DND-41 (cell line): Measurements from ENCODE around the gene PHF19.

Experiments
- ATAC-seq: fragments of 200-7000 bp; cut with Tn5 transposase; 3 replicates; pipeline ENCODE4 v1.9.1; 2021; ENCODE audit warnings: low read depth; ENCODE audit not compliant: insufficient read depth
- DNase-seq: peaks from one replicate; pipeline ENCODE4 v3.0.0-alpha.2; 2020
- H2AFZ ChIP-seq: 2 replicates; pipeline ENCODE4 v1.6.0; 2012; ENCODE audit warnings: low read depth, low read length
- H3K27ac ChIP-seq: 2 replicates; pipeline ENCODE4 v1.5.1; 2012; ENCODE audit warnings: low read length, inconsistent platforms
- H3K27me3 ChIP-seq: fragments of 200-600 bp; sonication (generic); 2 replicates; pipeline ENCODE4 v1.6.0; 2012; ENCODE audit warnings: low read length, mild to moderate bottlenecking, inconsistent platforms; ENCODE audit not compliant: insufficient read depth, poor library complexity
- H3K36me3 ChIP-seq: 2 replicates; pipeline ENCODE4 v1.5.1; 2012; ENCODE audit warnings: low read length, inconsistent platforms; ENCODE audit not compliant: insufficient read depth
- H3K4me1 ChIP-seq: 2 replicates; pipeline ENCODE4 v1.5.1; 2012; ENCODE audit warnings: mild to moderate bottlenecking, low read length; ENCODE audit not compliant: insufficient read depth
- H3K4me2 ChIP-seq: 2 replicates; pipeline ENCODE4 v1.6.0; 2012; ENCODE audit warnings: mild to moderate bottlenecking, moderate library complexity, low read length, inconsistent platforms; ENCODE audit not compliant: insufficient read depth
- H3K4me3 ChIP-seq, 2 experiments: fragments of 200-600 bp in 1 of 2; shearing (Covaris generic) in 1 of 2; 2 replicates each; pipeline ENCODE4 v1.5.1; 2012 to 2016; ENCODE audit warnings: inconsistent platforms in 2 of 2, low read length in 2 of 2, mild to moderate bottlenecking in 2 of 2, low read depth in 1 of 2, moderate library complexity in 1 of 2
- H3K79me2 ChIP-seq: 2 replicates; pipeline ENCODE4 v1.6.0; 2012; ENCODE audit warnings: low read length, inconsistent platforms; ENCODE audit not compliant: insufficient read depth
- H3K9ac ChIP-seq: 2 replicates; pipeline ENCODE4 v1.6.0; 2012; ENCODE audit warnings: low read depth, mild to moderate bottlenecking, inconsistent platforms, low read length, moderate library complexity
- H3K9me3 ChIP-seq: 2 replicates; pipeline ENCODE4 v1.5.1; 2012; ENCODE audit warnings: low read length, moderate library complexity, mild to moderate bottlenecking, inconsistent platforms; ENCODE audit not compliant: insufficient read depth, severe bottlenecking
- H4K20me1 ChIP-seq: 2 replicates; pipeline ENCODE4 v1.6.0; 2012; ENCODE audit warnings: low read length; ENCODE audit not compliant: insufficient read depth
- EZH2 ChIP-seq: IDR thresholded peaks from 3 replicates; pipeline ENCODE4 v1.6.1; 2012; ENCODE audit warnings: borderline replicate concordance, low read depth, mild to moderate bottlenecking, moderate library complexity, low read length, inconsistent platforms; ENCODE audit not compliant: severe bottlenecking
- TF ChIP-seq, protein P1 (sequence below): IDR thresholded peaks from 2 replicates; pipeline ENCODE4 v1.5.1; 2012; ENCODE audit warnings: borderline replicate concordance, low read length, moderate library complexity, mild to moderate bottlenecking; ENCODE audit not compliant: poor library complexity, severe bottlenecking; ENCODE audit errors: extremely low read depth

PHF19 gene

GRCh38 chr9:120891884-120892747, 15.1 kb upstream of the PHF19 start:
- Histone ChIP-seq H3K27me3 (no peaks in the 10 kb centered on the region), H4K20me1 (no peaks in the 10 kb centered on the region), H3K79me2 (no peaks in the 10 kb centered on the region), H2AFZ (no peak overlapping the region), H3K9me3 (no peaks in the 10 kb centered on the region), H3K27ac (peak overlapping the region; percentile 77), H3K36me3 (no peaks in the 10 kb centered on the region), H3K4me1 (peaks cover 46% of the 10 kb centered on the region), H3K4me2 (no peak overlapping the region), H3K9ac (peak overlapping the region; percentile 22; the same call in 1 of the 2 replicates), H3K4me3 (no peak overlapping the region)
- ATAC-seq (0 out of 3 replicates have a peak, but pooled peaks have one; percentile 4), DNase-seq (peak; percentile 40)
- TF ChIP-seq, protein P1, sequence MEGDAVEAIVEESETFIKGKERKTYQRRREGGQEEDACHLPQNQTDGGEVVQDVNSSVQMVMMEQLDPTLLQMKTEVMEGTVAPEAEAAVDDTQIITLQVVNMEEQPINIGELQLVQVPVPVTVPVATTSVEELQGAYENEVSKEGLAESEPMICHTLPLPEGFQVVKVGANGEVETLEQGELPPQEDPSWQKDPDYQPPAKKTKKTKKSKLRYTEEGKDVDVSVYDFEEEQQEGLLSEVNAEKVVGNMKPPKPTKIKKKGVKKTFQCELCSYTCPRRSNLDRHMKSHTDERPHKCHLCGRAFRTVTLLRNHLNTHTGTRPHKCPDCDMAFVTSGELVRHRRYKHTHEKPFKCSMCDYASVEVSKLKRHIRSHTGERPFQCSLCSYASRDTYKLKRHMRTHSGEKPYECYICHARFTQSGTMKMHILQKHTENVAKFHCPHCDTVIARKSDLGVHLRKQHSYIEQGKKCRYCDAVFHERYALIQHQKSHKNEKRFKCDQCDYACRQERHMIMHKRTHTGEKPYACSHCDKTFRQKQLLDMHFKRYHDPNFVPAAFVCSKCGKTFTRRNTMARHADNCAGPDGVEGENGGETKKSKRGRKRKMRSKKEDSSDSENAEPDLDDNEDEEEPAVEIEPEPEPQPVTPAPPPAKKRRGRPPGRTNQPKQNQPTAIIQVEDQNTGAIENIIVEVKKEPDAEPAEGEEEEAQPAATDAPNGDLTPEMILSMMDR = no peak
- no peak for TF ChIP-seq EZH2

DNA sequence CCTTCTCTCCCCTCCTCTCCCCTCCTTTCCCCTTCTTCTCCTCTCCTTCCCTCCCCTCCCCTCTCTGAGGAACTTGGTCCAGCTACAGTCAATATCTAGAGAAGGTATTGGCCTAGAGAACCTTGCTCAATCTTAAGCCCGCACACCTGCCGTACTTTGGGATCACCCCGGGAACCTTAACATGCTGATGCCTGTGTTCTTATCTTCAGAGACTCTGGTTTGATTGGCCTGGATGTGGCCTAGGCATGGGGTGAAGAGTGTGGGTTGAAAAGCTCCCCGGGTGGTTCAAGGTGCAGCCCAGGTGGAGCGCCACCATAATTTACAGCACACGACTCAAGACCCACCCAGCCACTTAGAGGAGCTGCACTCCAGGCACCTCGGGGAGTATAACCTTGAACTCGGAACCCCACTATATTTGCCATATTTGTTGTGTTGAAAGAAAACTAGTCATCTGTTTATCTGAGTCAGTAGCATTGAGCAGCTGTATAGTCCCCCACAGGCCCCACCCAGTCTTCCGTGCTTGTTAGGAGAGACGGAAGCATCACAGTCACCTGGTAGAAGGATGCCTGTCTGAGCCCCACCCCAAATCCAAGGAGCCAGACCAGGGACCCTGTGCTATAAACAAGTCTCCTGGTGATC, 14.4 kb upstream of the PHF19 start:
- Histone ChIP-seq H2AFZ (no peak overlapping the region), H3K79me2 (no peaks in the 10 kb centered on the region), H3K4me1 (peaks cover 39% of the 10 kb centered on the region), H3K4me2 (no peak overlapping the region), H3K27me3 (no peaks in the 10 kb centered on the region), H3K36me3 (no peaks in the 10 kb centered on the region), H4K20me1 (no peaks in the 10 kb centered on the region), H3K9ac (no peak overlapping the region), H3K9me3 (no peaks in the 10 kb centered on the region), H3K27ac (peak overlapping the region; percentile 77; the same call in 1 of the 2 replicates), H3K4me3 (no peak overlapping the region)
- ATAC-seq (no peak), DNase-seq (no peak)
- TF ChIP-seq, protein P1 = no peak
- TF ChIP-seq EZH2 = no peak

DNA sequence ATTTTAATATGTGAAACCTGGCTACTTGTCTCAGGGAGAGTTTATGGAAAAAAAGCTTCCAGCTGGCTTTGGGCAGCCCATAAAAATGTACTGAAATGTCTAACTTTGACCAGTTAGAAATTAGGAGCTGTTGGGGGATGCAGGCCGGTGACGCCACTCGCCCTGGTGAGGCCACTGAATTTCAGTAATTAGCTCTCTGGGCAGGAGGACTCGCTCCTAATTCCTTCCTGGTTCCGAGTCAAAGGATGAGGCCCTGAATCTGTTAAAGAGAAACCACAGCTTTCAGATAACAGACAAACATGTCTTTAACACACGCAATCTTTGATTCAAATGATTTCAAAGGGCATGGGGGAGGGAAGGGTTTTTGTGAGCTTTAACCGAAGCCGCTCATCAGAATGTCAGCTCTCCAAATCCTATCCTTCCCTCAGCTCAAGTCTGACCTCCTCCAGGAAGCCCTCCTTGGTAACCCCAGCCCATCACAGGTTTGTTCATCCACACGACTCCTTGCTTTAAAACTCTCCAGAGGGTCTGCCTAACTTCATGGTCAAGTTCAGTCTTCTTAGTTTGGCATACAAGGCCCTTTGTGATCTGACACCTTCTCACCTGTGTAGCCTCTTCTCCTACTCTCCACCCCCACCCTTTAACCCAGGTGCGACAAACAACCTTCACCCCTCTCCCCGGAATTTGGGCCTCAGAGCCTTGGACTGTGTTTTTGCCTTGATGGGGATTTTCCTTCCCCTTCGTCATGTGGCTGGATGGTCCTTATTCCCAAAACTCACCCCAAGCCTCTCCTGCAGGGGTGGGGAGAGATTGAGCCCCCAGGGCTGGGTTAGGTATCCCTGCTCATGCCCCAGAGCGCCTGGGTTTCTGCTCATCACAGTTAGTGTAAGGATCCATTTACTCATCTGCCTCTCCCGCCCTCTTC, 13.6 kb upstream of the PHF19 start:
- H2AFZ ChIP-seq = no peak overlapping the region
- no peaks in the 10 kb centered on the region for H3K36me3 ChIP-seq
- no peaks in the 10 kb centered on the region for H3K27me3 ChIP-seq
- no peak for DNase-seq
- no peaks in the 10 kb centered on the region for H3K9me3 ChIP-seq
- H3K79me2 ChIP-seq = no peaks in the 10 kb centered on the region
- H3K9ac ChIP-seq = no peak overlapping the region
- TF ChIP-seq, protein P1 = no peak
- no peak for TF ChIP-seq EZH2
- ATAC-seq = no peak
- H3K27ac ChIP-seq = peak overlapping the region; percentile 25; the same call in 1 of the 2 replicates
- no peak overlapping the region for H3K4me2 ChIP-seq
- peaks cover 39% of the 10 kb centered on the region for H3K4me1 ChIP-seq
- no peaks in the 10 kb centered on the region for H4K20me1 ChIP-seq
- no peak overlapping the region for H3K4me3 ChIP-seq
